ENCODE data around the gene MINPP1.
A peak's percentile ranks its signal among the peaks of the same experiment; 100 is the strongest.
"Not testable (repeated sequence)": the region's sequence is repeated elsewhere in the genome, so short reads cannot be mapped to it uniquely, and the experiment has no call there.

Gene MINPP1

GRCh38 chr10:87504640-87505365 lies at the start of gene MINPP1:
MINPP1 (plus strand) TSS chr10:87504893; CDS start chr10:87504916, 23 bp downstream.
- peak; percentile 86 for DNase-seq

GRCh38 chr10:87456586-87457220 lies 48.0 kb upstream of the MINPP1 start:
- DNase-seq = not testable (repeated sequence)

- not testable (repeated sequence) for DNase-seq
These were observed 42.9 kb upstream of the MINPP1 start for GRCh38 chr10:87461751-87462150.

GRCh38 chr10:87466849-87467248 lies 37.8 kb upstream of the MINPP1 start:
- DNase-seq = not testable (repeated sequence)

GRCh38 chr10:87488733-87489132 lies 16.0 kb upstream of the MINPP1 start:
- not testable (repeated sequence) for DNase-seq

- not testable (repeated sequence) for DNase-seq
These were observed 14.4 kb upstream of the MINPP1 start for GRCh38 chr10:87490285-87490684.

- DNase-seq = not testable (repeated sequence)
These were observed 12.2 kb upstream of the MINPP1 start for GRCh38 chr10:87492450-87492849.

GRCh38 chr10:87495446-87495845 lies 9.2 kb upstream of the MINPP1 start:
- not testable (repeated sequence) for DNase-seq

GRCh38 chr10:87497386-87497785 lies 7.3 kb upstream of the MINPP1 start:
- not testable (repeated sequence) for DNase-seq

- DNase-seq = not testable (repeated sequence)
These were observed 6.4 kb upstream of the MINPP1 start for GRCh38 chr10:87498106-87498789.

GRCh38 chr10:87500646-87501048 lies 4.0 kb upstream of the MINPP1 start:
- DNase-seq = no peak

GRCh38 chr10:87503401-87503800 lies 1.3 kb upstream of the MINPP1 start:
- DNase-seq = no peak

- no peak for DNase-seq
These were observed 807 bp upstream of the MINPP1 start for GRCh38 chr10:87503886-87504285.

GRCh38 chr10:87504307-87504639 lies 420 bp upstream of the MINPP1 start:
- no peak for DNase-seq

- DNase-seq = peak; percentile 45
These were observed 846 bp downstream of the MINPP1 start for GRCh38 chr10:87505366-87506111.

- DNase-seq = no peak
These were observed 2.3 kb downstream of the MINPP1 start for GRCh38 chr10:87506956-87507355.

- DNase-seq = no peak
These were observed 3.3 kb downstream of the MINPP1 start for GRCh38 chr10:87507879-87508483.

GRCh38 chr10:87508837-87509236 lies 4.1 kb downstream of the MINPP1 start:
- no peak for DNase-seq

GRCh38 chr10:87510025-87510424 lies 5.3 kb downstream of the MINPP1 start:
- no peak for DNase-seq

- no peak for DNase-seq
These were observed 6.8 kb downstream of the MINPP1 start for GRCh38 chr10:87511526-87511925.

GRCh38 chr10:87518937-87519336 lies 14.2 kb downstream of the MINPP1 start:
- DNase-seq = no peak

- DNase-seq = peak; percentile 53
These were observed 14.9 kb downstream of the MINPP1 start for GRCh38 chr10:87519582-87519981.

GRCh38 chr10:87523731-87524130 lies 19.0 kb downstream of the MINPP1 start:
- no peak for DNase-seq

Data from activated CD4-positive, alpha-beta T cell treated with anti-CD3 and anti-CD28 coated beads, Interleukin-2, amount 50 U/mL, for 16 hours (primary cell).